Right forelimb (tissue), 1 donor: ENCODE measurements around the gene ISCA1.
"Not testable (repeated sequence)": the region's sequence is repeated elsewhere in the genome, so short reads cannot be mapped to it uniquely, and the experiment has no call there.

Experiments
- DNase-seq: peaks from one replicate; pipeline ENCODE4 v3.0.0-alpha.2; 2018

ISCA1 gene

GRCh38 chr9:86282077-86282978, at the start of gene ISCA1:
TSS of gene ISCA1 (minus strand) at chr9:86282538. CDS start at chr9:86282458, 80 bp downstream.
- DNase-seq: peak; percentile 98

DNA sequence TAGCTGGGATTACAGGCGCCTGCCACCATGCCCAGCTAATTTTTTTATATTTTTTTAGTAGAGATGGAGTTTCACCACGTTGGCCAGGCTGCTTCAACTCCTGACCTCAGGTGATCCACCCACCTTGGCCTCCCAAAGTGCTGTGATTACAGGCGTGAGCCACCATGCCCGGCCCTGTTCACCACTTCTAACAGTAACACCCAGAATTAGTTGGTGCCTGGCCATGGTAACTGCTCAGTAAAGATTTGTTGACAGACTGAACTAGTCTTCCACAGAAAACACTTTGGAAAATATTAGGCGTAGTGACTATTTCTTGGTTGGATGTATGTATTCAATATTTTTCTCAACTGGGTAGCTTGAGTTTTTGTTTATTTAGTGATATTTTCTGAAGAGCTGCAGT, 47.8 kb upstream of the ISCA1 start:
- DNase-seq: no peak

DNA sequence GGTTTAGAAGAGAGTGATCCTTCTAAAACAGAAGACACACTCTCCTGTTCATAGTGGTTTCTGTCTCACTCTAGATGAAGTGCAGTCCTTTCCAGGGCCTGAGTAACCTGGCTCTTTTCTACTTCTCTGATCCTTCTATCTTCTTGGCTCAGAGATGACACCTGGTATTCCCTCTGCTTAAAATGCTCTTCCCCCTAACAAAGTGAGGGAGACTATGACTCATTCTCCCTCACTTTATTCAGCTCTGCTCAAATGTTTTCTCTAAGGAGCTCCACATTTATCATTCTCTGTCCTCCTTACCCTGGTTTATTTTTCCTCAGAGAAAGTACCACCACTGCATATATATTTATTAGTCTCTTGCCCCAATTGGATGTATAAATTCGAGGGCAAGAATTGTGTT, 47.3 kb upstream of the ISCA1 start:
- DNase-seq: no peak

GRCh38 chr9:86328156-86328555, 45.8 kb upstream of the ISCA1 start:
- DNase-seq: no peak

- no peak for DNase-seq
Measured at GRCh38 chr9:86326536-86326935, 44.2 kb upstream of the ISCA1 start.

DNA sequence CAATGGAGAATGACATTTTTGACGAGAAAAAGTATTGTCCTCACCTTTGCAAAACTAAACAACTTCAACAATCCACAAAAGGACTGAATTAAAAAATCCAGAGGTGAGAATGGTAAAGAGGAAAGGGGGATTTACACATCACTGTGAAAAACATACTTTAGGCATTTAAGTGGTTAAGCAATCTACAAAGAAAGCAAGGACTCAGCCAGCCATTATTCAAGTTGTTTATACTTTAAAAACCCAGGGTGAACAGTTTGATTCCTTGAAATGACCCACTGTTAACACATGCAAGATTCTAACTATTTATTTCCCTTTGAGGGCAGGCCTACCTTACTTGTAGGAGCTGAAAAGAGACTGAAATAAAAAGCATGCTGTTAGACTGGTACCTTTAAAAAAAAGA, 42.6 kb upstream of the ISCA1 start:
- DNase-seq: no peak

GRCh38 chr9:86324308-86324707, 42.0 kb upstream of the ISCA1 start:
- DNase-seq: no peak

GRCh38 chr9:86322973-86323644, 40.8 kb upstream of the ISCA1 start:
- DNase-seq: no peak

DNA sequence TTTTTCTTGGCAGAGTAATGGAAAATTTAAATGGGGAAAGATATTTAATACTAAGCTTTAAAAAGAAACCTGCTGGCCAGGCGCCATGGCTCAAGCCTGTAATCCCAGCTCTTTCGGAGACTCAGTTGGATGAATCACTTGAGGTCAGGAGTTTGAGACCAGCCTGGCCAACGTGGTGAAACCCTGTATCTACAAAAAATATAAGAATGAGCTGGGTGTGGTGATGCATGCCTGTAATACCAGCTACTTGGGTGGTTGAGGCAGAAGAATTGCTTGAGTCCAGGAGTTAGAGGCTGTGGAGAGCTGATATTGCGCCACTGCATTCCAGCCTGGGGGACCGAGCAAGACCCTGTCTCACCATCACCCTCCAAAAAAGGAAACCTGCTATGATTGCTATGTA, 39.0 kb upstream of the ISCA1 start:
- DNase-seq: no peak

- DNase-seq: no peak
Measured at GRCh38 chr9:86318187-86318586, 35.8 kb upstream of the ISCA1 start.

- no peak for DNase-seq
Measured at GRCh38 chr9:86315078-86315477, 32.7 kb upstream of the ISCA1 start.

- DNase-seq: not testable (repeated sequence)
Measured at GRCh38 chr9:86312959-86313358, 30.6 kb upstream of the ISCA1 start.

- no peak for DNase-seq
Measured at GRCh38 chr9:86308687-86309086, 26.3 kb upstream of the ISCA1 start.

- DNase-seq: no peak
Measured at GRCh38 chr9:86304236-86304730, 21.9 kb upstream of the ISCA1 start.

GRCh38 chr9:86303316-86303975, 21.1 kb upstream of the ISCA1 start:
- no peak for DNase-seq

DNA sequence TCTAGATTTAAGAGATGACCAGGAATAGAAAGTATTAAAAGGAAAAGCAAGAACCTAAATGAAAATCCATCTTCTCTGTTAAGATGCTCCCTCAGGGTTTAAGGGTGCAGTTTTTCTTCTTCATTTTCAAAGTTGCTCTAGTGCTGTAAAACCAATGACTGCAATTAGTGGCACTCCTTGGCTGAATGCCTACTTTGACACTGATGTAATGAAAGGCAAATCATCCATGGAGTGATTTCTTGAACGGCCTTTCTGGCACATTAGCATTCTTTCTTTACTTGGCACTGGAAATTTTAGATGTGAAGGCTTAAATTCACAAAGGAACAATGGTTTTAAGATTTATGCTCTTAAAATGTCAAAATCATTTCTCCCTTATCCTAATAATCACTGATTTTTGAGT, 19.3 kb upstream of the ISCA1 start:
- DNase-seq: no peak

GRCh38 chr9:86300701-86301100, 18.4 kb upstream of the ISCA1 start:
- no peak for DNase-seq

DNA sequence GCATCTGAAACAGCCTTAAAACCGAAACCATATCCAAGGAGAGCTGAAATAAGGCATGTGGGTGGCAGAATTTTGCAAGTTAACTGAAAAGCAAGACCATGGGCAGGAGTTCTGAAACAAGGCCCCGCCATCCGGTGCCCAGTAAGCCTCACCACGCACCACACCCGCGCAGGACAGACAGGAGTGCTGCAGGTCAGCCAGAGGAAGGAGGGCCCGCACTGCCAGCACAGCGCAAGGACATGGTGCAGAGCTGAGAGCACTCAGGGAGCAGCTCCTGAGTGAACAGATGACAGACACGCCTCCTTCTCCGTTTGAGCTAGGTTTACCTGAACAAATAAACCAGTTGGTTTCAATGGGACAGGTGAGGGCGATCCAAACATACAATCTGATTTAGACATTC, 16.5 kb upstream of the ISCA1 start:
- no peak for DNase-seq

DNA sequence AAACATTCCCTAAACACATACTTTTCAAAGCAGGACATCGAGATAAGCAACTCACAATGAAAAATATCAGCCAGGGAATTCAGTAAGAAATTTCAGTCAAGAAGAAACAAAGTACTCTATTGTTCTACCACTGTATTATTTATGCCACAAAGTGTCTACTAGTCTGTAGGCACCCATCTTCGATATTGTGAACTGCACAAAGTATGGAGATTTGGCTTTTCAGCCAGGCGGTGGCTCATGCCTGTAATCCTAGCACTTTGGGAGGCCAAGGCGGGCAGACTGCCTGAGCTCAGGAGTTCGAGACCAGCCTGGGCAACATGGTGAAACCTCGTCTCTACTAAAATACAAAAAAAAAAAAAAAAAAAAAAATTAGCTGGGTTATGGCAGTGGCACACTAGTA, 8.0 kb upstream of the ISCA1 start:
- not testable (repeated sequence) for DNase-seq

- DNase-seq: no peak
Measured at GRCh38 chr9:86288499-86289198, 6.3 kb upstream of the ISCA1 start.

- no peak for DNase-seq
Measured at GRCh38 chr9:86287013-86287412, 4.7 kb upstream of the ISCA1 start.

- no peak for DNase-seq
Measured at GRCh38 chr9:86286278-86286677, 3.9 kb upstream of the ISCA1 start.

DNA sequence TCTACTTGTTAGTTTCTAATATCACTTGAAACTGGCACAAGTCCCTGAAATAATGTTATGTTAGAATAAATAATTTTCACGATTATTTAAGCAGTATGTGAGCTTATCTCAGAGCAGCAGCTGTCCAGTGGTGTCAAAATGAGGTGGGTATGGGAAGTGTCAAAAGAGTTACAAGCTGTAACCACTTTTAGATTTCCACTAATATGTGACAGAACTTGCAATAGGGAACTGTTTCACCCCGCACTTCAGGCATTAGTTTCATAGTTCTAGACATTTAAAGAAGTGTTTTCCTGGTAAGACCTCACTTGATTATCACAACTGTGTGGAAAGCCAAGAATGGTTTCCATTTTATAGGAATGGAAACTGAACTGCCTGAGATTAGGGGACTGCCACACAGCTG, 2.9 kb upstream of the ISCA1 start:
- DNase-seq: no peak
